A549 (cell line): ENCODE results near the gene CECR2.

Experiments used
- CTCF ChIP-seq: fragments of >200 bp; sonication (Bioruptor Twin); formaldehyde crosslinking; IDR thresholded peaks from 3 replicates; pipeline ENCODE4 v1.5.1; 2016
- MAFK ChIP-seq: fragments of 450-650 bp; IDR thresholded peaks from 2 replicates; pipeline ENCODE4 v1.6.1; 2014; ENCODE audit not compliant: partially characterized antibody
- MYC ChIP-seq: IDR thresholded peaks from 2 replicates; pipeline ENCODE4 v1.6.1; 2012; ENCODE audit warnings: mild to moderate bottlenecking, inconsistent platforms, low read length, improper control_type of control experiment, borderline replicate concordance

DNA sequence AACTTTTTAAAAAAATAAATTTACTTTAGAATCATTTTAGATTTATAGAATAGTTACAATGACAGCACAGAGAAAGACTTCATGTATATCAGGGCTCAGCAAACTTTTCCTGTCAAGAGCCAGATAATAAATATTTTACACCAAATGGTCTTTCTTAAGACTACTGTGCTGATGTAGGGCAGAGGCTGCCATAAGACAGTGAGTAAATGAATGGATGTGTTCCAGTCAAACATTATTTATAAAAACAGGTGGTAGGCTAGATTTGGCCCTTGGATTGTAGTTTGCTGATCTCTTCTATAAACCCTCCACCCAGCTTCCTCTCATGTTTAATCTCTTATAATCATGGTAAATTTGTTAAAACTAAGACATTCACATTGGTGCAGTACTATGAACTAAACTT lies 33.0 kb downstream of the CECR2 start:
- TF ChIP-seq CTCF (no peak), MYC (no peak), MAFK (no peak)
